Measurements from ENCODE around the gene DOCK2. TPM values are rescaled to one million over a fixed set of nuclear protein-coding genes. Genes with fewer than 3 reads are reported as not detected.

Gene DOCK2
- total RNA-seq, 1 donor from 2014 or later = 49.4 TPM

DNA sequence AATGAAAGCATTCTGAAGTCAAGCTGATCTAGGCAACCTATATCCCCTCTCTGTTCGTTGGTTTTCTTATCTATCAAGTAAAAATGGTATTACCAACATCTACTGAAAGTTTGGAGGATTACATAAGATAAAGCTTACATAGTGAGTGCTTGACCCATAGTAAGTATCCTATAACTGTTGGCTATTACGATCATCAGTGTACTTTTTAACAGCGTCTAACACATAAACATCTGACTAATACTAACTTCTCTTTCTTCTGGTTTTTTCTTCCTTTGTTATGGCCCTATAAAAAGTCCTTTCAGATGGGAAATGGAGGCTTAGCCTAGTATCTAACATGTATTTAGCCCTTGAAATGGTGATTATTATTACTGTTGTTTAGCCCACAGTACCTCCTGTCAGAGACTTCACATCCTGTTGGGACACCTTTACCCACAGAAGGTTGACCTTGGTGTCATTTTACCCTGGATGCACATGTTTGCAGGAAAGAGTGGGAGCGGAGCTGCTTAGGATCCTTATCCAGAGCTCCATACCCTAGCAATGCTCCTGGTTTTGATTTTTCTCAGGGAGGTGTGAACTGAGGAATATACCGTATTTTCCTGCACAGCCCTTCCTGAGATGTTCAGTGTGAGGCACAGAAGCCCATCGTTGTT, 337.2 kb downstream of the DOCK2 start:
- DNase-seq (ENCODE audit: low spot score) = no peak

DNA sequence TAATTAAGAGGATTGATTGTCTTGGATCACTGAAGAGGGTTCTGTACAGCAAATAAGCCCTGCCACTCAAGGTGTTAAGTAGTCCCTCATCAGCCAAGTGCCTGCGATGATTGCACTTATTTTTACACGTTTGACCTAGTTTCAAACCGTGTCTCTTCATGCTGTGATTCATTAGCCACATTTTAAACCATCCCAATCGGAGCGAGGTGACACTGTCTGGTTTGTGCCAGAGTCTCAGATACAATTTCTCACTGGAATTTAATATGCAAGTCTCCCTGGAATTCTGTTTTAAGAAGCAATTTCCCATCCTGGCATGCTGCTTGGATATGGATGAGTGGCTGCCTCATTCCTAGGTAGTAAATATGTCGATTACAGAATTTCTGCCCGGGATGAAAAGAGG, 341.6 kb downstream of the DOCK2 start:
- no peak for DNase-seq (ENCODE audit: low spot score)

DNA sequence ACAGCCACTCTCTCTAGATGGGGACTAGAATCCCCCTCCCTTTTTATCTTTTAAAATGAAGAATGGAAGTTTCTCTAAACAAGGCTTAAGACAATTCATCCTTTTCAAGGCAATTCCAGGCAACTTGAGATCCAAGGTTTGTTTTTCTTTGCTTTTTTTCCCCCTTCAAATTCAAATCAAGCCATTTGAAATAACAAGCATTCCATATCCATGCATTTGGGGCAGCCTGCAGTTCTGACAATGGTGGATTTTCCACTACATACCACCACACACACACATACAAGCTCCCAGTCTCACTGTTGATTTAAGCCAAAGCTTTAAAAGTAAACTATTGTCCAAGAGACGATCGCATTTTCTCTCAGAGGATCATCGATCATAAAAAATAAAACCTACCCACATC, 342.8 kb downstream of the DOCK2 start:
- no peak for DNase-seq (ENCODE audit: low spot score)

DNA sequence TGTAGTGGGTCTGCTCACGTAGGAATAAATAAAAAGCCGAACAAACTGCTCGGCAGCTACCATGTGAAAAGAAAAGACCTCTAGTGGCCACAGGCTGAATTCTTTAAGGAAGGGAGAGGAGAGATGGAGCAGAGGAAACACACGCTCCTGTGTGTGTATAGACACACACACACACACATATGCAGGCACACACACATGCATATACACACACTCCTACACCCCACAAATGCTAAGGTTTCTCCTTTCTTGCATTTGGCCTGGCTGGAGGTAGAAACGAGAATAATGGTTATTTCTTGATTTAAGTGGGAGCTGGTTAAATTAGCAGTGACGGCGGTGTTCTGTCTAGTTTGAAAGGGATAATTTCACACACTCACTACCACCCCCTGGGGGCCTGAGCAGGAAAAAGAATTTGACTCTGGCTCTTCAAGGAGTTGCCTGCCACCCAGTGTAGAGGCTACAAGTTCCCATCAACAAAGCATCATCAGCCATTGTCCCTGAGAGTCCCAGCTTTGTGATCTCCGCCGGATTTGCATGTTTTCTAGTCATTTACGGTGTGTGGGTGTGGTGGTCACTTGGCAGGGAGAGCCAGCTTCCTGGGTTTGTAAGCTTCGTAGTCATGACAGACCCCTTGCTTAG, 343.5 kb downstream of the DOCK2 start, which contains the start of gene INSYN2B:
INSYN2B (minus strand) TSS at position 78 of the 636 bp plus-strand sequence. CDS start 96,597 bp downstream, outside the sequence.
- DNase-seq (ENCODE audit: low spot score) = no peak

DNA sequence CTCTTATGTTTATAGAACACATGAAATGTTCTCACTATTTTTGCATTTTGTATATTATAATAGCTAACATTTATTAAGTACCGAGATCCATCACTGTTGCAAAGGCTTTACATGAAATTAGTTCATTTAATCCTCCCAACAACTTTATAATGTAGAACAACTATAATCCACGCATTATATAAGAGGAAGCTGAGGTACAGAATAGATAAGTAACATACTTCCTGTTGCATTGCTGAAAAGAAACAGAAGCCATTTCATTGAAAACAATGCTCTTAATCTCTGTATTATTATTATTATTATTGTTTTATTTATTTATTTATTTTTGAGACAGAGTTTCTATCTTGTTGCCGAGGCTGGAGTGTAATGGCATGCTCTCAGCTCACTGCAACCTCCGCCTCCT, 351.1 kb downstream of the DOCK2 start:
- no peak for DNase-seq (ENCODE audit: low spot score)

DNA sequence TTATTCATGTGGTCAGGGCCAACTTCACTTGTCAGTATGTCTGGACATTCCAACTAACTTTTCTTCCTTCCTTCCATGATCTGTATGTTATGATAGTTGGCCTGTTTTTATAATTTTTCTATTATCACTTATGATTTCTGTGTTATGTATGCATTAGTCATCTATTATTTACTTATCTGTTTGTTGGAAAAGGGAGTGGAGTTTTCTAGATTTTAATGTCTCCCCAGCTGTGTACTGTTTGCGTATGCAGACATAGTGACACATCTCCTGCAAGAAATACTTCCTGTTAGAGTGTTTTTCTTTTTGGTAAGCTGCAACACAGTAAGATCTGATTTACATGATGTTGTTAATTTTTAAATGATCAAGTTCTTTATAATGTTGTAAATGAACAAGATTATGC, 351.9 kb downstream of the DOCK2 start:
- no peak for DNase-seq (ENCODE audit: low spot score)

DNA sequence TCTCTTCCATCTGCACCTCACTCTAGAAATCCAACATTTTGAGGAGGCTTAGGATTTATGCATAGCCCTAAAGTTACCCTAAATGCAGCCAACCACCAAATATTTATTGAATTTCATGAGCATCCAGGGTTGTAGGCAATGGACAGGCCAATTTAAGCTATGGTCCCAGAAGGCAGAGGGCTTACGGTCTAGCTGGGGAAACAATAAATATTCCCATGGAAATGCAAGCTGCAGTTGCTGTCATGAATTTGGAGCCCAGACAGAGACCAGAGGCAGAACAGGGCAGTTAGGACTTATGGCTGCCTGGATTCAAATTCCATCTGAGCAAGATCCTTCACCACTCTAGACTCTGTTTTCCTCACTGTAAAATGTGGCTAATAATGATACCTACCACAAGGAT, 352.3 kb downstream of the DOCK2 start:
- no peak for DNase-seq (ENCODE audit: low spot score)

DNA sequence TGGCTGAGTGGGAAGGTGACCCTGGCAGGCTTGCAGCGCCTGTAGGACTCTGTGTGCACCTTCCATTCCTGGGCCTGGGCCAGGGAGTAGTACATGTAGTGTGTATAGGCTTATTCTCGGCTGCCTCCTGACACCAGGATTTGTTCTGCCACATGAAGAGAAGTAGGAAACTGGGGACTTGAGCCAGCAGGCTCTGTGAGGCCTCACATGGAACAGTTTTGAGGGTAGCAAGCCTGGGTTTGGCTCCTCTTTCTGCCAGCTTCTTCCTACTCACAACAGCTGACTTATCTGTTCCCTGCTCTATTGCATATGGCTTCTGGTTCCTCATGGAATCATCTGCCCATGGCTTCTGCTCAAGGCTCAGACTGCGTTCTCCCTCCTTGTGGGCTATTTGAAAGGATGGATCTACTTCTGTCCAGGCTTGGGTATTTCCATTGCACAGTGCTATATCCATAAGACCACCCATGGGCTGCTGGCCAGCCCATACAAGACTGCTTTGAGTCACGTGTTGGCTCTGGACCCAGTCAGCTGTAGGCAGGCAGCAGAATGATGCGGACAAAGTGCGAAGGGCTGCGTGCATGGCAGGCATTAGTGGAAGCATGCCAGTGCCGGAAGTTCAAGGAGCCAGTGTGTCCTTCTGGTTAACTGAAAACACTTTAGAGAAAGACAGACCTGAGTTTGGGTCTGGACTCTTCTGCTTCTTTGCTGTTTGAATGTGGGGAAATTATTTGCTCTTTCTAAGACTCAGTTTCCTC, 354.2 kb downstream of the DOCK2 start:
- DNase-seq (ENCODE audit: low spot score) = no peak

DNA sequence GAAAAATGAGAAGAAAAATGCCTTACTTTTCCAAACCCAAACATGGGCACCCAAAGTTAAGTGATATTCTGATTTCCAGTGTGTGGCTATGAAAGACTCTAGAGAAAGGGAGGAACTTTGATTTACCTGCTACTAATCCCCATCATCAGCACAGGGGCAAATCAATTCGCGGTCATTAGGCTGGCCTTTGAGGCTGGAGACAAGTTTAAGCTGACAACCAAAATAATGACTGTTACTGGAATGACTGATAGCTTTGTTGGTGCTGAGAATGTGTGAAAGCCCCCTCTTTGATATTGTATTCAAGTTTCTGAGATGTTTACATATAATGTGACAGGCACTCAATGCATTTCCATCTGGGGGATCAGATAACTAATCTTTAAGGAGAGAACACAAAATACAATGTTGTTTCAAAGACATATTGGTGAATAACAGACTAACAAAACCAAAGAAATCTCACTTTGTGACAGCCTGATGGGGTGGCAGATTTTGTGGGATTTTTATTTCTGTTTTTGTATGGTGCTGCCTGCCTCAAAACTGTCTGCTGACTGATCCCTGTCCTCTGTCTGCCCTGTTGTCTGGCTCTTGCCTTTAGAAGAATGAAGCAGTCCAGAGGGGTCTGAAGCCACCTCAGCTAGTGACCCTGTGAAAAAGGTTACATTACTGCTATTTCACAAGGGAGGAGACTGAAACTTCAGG, 355.9 kb downstream of the DOCK2 start:
- no peak for DNase-seq (ENCODE audit: low spot score)

DNA sequence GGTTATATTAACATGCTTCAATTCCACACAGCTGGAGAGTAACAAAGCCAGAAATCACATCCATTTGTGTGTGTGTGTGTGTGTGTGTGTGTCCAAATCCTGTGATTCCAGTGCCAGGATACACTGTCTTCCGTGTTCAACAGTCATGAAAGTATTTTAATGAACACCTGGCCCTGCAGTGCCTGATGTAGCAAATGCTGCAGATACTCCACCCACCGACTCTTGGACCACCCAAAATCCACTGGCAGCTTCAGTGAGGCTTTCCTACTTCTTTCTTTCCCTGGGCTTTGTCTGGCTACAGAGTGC, 356.4 kb downstream of the DOCK2 start:
- no peak for DNase-seq (ENCODE audit: low spot score)

DNA sequence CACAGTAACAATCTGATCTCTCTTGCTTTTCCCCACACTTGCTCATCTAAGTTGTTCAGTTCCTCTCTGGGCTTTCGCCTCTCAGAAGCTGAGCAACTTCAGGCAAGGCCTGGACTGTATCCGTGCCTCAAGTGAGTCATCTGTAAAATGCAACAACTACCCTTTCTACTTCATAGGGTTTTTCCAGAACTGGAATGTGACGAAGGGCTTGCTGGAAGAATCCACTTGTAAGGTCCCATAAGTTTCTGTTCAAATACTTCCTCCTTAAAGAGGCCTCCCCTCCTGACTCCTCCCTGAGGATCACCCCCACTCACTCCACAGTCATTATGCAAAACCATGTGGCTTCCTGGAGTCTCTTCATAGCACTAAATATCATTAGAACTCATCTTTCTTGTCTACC, 360.7 kb downstream of the DOCK2 start:
- no peak for DNase-seq (ENCODE audit: low spot score)

DNA sequence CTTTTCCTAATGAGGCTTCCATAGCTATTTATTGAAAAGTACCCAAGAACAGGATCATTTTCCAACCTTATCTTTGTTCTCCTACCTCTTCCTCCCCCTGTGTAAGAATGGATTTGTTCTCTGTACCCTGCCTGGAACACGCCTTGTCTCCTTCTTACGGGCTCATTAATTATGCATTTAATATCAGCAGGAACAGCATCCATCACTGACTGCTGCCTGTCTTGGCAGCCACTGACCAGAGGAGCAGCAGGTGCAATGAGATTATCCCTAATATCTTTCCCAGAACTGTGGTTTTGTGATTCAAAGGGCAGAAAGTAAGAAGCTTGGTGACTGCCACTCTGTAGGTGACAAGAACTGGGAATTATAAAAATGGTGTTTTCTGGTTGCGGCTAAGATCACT, 362.5 kb downstream of the DOCK2 start:
- DNase-seq (ENCODE audit: low spot score) = no peak

DNA sequence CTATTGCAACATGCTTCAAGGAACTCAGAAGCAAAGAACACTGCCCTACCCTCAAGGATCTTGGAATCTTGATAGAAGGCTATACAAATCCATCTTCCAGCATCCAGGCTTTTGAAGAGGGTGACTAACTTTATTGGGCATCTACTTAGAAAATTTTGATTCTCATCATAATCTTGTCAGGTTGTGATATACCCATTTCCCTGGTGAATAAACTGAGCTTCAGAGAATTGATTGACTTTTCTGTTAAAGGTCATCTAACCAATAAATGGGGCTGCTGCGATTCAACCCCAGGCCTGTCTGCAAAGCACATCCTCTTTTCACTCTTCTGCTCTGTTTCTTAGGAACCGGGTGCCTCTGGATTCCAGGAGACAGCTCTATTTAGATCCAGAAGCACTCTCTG, 363.1 kb downstream of the DOCK2 start:
- DNase-seq (ENCODE audit: low spot score) = no peak

DNA sequence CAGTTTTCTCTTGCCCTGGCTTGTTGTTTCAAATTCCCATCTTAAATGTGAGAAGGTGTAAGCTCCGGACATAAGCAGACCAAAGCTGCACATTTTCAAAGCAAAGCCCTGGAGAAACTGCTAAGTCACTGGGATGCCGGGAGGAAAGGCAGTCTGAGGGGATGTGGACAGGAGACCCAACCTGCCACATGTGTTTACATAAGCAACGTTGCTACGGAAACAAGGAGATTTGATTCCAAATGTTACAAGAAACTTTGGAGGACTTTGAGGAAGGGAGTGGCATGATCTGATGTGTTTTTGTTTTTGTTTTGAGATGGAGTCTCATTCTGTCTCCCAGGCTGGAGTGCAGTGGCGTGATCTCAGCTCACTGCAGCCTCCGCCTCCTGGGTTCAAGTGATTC, 368.9 kb downstream of the DOCK2 start:
- DNase-seq (ENCODE audit: low spot score) = no peak

DNA sequence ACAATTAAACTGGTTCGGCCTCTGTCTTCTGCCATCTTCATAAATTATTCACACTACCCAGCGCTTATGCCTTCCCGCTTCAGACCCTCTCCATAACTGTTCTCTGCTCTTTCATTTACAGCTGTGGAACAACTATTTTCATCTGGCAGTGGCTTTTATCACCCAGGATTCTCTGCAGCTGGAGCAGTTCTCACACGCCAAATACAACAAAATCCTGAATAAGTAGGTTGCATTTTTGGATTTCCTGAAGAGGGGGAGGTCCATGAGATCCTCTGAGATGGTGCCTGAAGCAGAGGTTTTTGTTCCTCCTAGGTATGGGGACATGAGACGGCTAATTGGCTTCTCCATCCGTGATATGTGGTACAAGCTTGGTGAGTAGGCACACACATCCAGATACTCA, 371.3 kb downstream of the DOCK2 start:
- no peak for DNase-seq (ENCODE audit: low spot score)

DNA sequence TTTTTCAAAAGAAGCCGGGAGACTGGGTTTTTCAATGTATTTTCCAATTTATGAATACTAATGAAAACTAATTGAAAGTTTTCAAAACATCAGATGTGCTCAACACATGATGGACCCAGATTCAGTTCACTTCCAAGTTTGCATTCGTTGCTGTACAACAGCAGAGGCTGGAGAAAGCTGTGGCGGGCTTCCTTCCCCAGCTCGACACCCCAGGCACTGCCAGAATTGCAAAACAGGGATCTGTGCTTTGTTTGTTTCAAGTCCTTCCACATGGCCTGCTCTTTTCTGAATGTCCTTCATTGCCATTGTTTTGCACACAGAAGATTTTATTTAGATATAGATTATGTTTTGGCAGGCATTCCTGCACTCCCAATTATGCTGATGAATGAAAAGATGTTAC, 373.5 kb downstream of the DOCK2 start:
- no peak for DNase-seq (ENCODE audit: low spot score)

DNA sequence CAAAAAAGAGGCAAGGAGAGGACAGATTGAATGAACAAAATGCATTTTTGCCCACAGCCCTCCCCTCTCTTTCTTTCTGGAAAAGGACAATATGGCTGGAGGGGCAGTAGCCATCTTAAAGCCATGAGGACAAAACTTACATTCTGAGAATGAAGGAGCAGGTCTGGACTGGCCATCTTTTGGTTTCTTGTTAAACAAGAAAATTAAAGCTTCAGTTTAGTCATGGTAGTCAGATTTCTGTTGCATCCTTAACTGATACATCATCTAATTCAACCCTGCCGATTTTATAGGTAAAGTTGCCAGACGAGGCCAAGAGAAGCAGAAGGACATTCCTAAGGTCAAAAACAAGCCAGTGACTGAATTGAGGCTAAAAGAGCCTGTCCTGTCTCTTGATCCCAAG, 374.7 kb downstream of the DOCK2 start:
- no peak for DNase-seq (ENCODE audit: low spot score)

DNA sequence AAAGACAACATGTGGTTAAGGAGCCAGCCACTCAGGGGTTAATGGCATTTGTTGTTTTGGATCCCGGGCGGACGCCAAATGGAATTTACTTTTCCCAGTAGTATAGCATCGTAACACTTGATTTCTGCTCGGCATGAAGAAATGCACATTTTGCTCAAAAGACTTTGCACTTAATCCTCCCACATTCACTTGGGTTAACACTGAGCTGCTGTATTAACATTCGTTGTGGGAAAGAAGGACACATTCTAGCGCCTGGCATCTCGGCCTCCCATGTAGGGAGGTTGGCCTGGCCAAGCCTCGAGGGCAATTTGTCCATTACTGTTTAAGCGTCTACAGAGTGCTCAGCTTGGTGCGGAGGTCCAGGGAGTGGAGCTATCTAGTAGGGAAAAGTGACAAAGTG, 375.5 kb downstream of the DOCK2 start:
- no peak for DNase-seq (ENCODE audit: low spot score)

DNA sequence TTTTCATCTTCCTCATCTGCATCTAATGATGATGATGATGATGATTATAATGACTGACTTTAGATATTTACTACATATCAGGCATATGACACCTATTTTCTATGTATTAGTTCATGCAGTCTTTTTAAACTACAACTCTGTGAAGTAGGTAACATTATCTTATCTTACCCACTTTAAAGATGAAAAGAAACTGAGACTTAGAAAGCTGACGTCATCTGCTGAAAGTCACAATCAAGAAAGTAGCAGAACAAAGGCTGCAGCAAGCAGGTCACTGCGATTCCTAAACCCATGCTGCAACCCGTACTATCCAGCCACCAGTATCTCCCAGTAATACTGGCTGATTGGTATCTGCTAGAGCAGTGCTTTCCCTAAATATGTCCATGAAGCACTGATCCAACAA, 383.3 kb downstream of the DOCK2 start:
- no peak for DNase-seq (ENCODE audit: low spot score)

DNA sequence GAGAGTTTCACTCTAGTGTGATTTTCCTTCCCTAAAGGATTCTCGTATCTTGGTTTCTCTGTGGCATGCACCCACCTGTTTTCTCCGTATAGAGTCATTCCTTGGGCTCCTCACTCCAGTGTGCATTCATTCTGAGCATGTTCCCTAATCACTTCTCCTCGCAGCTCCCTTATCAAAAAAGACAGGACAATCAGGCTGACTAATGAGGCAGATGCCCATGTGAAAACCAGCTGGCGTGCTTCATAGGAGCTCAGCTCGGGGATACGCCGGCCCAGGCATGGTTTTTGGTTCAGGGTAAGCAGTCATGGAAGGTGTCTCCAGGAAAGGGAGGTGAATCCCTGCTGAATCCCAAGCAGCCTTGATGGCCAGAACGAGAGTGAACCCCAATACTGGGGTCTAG, 384.4 kb downstream of the DOCK2 start:
- DNase-seq (ENCODE audit: low spot score) = no peak

DNA sequence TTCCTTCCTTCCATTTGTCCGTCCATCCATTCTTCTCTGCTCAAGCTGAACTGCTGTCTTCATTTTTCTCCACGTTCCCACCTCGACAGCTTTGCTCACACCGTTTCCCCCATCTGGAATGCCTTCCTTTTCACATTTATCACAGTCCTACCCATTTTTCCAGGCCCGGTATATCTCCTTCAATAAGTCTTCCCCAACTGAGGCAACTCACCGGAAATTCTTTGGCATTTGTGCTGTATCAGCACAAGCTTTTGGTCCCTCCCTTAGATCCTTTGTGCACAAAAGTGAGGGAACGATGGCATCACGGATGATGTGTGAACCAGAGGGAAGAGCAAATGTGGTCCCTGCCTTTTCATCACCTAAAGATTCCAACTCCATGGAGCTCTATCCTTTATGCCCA, 388.8 kb downstream of the DOCK2 start:
- no peak for DNase-seq (ENCODE audit: low spot score)

DNA sequence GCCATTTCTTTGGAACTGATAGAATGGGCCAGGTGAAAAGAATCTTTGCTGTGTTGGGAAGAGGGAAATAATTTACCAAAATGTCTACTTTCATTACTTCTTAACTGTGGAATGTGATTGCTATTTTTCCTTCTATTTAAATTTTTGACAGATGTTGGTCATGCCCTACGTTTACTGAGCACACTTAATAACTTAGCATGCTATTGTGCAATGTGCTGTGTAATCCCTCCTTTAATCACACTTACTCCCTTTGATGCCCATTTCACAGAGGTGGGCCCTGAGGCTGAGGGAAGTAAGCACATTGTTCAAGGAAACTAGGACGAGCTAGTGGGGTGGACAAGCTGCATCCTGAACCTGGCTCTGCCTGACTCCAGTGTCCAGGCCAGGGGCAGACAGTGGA, 391.0 kb downstream of the DOCK2 start:
- DNase-seq (ENCODE audit: low spot score) = no peak

All from mesenteric fat pad (tissue), 1 donor.